GM10248 (cell line): ENCODE measurements around the gene DUSP8.

Source experiments
- CTCF ChIA-PET: fragments of 300-600 bp; sonication (Branson Sonifier 250); formaldehyde crosslinking; extraction: SDS; loops from one replicate; lab custom pipeline; 2021; ENCODE audit warnings: antibody characterized with exemption; lab: Yijun Ruan, JAX
- POLR2A ChIA-PET: fragments of 350-650 bp; sonication (Branson Sonifier 250); formaldehyde crosslinking; extraction: SDS; loops from one replicate; lab custom pipeline; 2020; ENCODE audit warnings: antibody characterized with exemption; lab: Yijun Ruan, JAX
- DNase-seq: peaks from one replicate; pipeline ENCODE4 v3.0.0; 2012; ENCODE audit errors: extremely low spot score
- CTCF ChIP-seq: IDR thresholded peaks from 2 replicates; pipeline ENCODE4 v1.5.1; 2012; ENCODE audit warnings: mild to moderate bottlenecking, low read depth; ENCODE audit errors: extremely low read depth, missing control alignments, control extremely low read depth

The DUSP8 gene

DNA sequence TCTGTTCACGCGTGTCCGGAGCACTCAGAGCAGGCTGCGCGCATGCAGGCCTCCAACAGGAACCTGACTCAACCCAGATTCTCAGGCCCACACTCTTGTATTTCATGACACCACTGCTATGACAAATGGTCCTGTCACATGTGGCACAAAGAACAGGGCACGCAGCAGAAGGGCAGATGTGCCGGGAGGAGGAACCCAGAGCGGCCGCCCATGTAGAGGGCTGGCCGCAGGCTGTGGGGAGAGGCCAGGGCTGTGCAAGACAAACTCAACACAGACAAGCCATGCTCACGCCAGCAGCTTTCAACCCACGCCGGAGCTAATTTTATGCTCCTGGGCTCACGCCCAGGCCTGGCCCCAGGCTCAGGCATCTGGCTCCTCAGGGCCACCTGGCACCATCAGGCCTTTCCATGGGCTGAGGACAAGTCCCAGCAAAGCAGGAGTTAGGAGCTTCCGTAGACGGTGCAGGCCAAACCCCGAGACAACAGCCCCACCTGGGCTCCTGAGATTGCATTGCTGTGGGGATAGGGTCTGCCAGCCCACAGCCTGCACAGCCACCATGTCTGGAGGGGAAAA lies 40.0 kb downstream of the DUSP8 start:
- TF ChIP-seq CTCF, result no peak
- DNase-seq, result no peak
- ChIA-PET CTCF (interaction anchor here (0.7 to 1.1 kb wide), 2 partner anchors 8 to 11 kb away, joined by 3 read pairs; no protein-coding TSS in a partner anchor), POLR2A (no interaction called here)

DNA sequence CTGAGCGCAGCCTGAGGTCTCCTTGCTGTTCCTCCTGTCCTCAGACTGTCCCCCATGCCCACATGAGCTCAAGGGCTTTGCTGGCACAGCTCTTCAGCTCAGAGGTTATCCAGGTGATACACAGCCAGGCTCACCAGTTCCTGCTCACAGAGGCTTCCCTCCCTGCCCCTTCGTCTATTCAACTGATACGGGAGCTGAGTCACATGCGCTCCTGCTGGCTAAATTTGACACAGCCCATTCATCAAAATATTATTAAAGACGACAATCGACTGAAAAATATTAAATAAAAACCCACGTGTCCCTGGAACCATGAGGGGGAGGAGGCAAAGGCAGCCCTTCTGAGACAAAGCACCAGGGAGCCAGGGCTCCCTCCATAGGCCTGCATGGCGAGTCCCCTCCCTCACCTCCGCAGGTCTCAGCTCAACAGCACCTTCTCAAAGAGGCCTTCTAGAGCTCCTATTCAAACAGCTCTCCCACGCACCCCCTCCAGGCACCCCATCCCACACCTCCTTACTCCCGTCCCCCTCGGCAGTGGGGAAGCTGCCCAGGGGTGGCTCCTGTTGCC lies 40.5 kb downstream of the DUSP8 start:
- CTCF ChIA-PET, result interaction anchor here (0.7 to 1.1 kb wide), 2 partner anchors 8 to 10 kb away, joined by 3 read pairs; no protein-coding TSS in a partner anchor
- no peak for DNase-seq
- no peak for TF ChIP-seq CTCF
- POLR2A ChIA-PET, result no interaction called here

DNA sequence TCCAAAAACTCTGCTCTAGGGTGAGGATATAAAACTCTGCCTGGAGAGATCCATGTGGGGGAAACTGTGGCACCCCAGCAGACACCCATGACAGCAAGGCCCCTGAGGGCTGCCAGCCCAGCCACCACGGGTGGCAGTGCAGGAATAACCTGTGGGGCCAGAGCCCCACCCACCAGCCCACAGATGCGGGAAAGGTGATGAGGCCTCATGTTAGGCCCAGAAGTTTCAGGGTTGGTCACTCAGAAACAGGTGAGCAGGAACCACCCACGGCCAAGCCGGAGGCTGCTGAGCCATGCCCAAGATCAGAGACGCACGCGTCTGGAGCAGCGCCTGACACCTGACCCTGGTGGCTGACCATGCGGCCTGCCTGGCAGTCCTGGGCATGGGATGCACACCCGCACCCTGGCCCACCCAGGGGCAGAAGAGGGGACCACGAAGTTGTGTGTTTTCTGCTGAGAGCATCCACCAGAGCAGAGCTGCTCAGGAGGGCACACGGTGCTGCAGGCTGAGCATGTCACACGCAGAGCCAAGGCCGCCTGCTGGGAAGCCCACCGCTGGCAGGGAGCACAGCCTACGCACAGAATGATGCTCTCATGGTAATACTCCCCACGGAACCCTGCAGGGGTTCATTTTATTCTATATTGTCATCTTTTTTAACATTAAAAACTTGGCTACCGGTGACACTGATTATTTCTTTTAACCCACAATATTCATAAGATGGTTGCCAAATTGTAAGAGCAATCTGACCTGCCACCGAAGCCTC lies 41.2 kb downstream of the DUSP8 start:
- ChIA-PET CTCF (interaction anchor here (0.9 kb wide), 1 partner anchor 13 kb away, joined by 3 read pairs; no protein-coding TSS in a partner anchor), POLR2A (no interaction called here)
- TF ChIP-seq CTCF, result no peak
- no peak for DNase-seq

DNA sequence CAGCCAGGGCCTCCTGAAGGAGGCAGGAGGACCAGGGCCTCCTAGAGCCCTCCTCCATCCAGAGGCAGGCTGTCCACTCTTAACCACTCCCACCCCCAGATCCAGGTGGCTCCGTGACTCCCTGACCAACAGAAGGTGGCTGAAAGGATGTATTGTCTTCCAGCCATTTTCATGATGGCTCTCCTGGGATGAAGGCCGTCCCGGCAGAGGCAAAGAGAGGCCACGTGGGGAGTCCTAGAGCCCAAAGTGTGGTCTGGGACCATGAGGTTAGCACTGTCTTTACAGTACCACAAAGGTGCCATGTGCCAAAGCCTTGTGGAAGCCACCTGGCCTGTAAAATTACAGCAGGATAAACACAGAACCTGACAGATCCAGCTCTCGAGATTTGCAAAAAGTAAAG lies 42.3 kb downstream of the DUSP8 start:
- ChIA-PET CTCF (interaction anchor here (0.9 kb wide), 1 partner anchor 12 kb away, joined by 3 read pairs; no protein-coding TSS in a partner anchor), POLR2A (no interaction called here)
- TF ChIP-seq CTCF, result no peak
- no peak for DNase-seq

- no peak for DNase-seq
- POLR2A ChIA-PET, result no interaction called here
- CTCF ChIA-PET, result interaction anchor here (1.0 kb wide), 1 partner anchor 45 kb away, joined by 4 read pairs; no protein-coding TSS in a partner anchor
These were observed 42.8 kb downstream of the DUSP8 start for GRCh38 chr11:1529286-1529685.

More at GRCh38 chr11:1529286-1529685, 42.8 kb downstream of the DUSP8 start:
- no peak for TF ChIP-seq CTCF
